ENCODE data around the gene MFAP1.
"Not testable (repeated sequence)": the region's sequence is repeated elsewhere in the genome, so short reads cannot be mapped to it uniquely, and the experiment has no call there.

MFAP1 gene

GRCh38 chr15:43824302-43825246 lies at the start of gene MFAP1:
Gene MFAP1, minus strand, starts transcription at chr15:43824690. Its CDS starts 121 bp downstream, at chr15:43824569.
- Mint-ChIP-seq H3K4me1 (peaks cover 23 to 56% of the 10 kb centered on the region in 2 donors), H3K27ac (peak within 1 kb of the TSS; percentile 98), H3K9me3 (no peaks in the 10 kb centered on the region), H3K4me3 (peak within 1 kb of the TSS; percentile 90 to 98), H3K36me3 (peaks cover 21 to 31% of the 10 kb centered on the region in 2 donors), H3K27me3 (no peaks in the 10 kb centered on the region)
- peak; percentile 87 for DNase-seq
- ATAC-seq (replicated peaks) = peak; percentile 90 to 91

DNA sequence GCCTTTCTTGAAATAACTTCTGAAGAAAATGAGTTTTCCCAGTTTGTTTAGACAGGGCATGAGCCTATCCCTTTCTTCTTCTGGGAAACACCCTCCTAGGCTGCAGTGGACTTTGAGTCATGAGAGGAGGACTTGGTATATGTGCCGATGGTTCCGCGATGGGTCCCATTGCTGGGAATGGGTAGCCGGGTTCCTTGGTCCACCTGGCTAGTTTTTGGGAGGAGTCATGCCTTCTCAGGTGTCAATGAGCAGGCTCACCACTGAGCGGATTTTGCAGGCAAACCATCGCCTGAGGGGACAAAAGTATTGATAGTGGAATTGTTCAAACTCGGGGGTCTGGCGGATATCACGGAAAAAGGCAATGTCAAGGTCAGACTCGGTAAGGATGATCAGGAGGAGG lies 49.2 kb upstream of the MFAP1 start:
- no peak overlapping the region for H3K4me3 Mint-ChIP-seq
- no peaks in the 10 kb centered on the region for H3K9me3 Mint-ChIP-seq
- no peak for DNase-seq
- ATAC-seq (replicated peaks) = no peak
- no peak overlapping the region for H3K27ac Mint-ChIP-seq
- H3K4me1 Mint-ChIP-seq = no peaks in the 10 kb centered on the region
- peaks cover 27 to 45% of the 10 kb centered on the region in 2 donors for H3K36me3 Mint-ChIP-seq
- H3K27me3 Mint-ChIP-seq = no peaks in the 10 kb centered on the region

GRCh38 chr15:43872416-43873020 lies 48.0 kb upstream of the MFAP1 start:
- Mint-ChIP-seq H3K9me3 (no peaks in the 10 kb centered on the region), H3K4me3 (no peak overlapping the region), H3K36me3 (peaks cover 27 to 42% of the 10 kb centered on the region in 2 donors), H3K27me3 (no peaks in the 10 kb centered on the region), H3K27ac (no peak overlapping the region), H3K4me1 (no peaks in the 10 kb centered on the region)
- DNase-seq (no peak), ATAC-seq (replicated peaks) (peak; percentile 69 to 71)

DNA sequence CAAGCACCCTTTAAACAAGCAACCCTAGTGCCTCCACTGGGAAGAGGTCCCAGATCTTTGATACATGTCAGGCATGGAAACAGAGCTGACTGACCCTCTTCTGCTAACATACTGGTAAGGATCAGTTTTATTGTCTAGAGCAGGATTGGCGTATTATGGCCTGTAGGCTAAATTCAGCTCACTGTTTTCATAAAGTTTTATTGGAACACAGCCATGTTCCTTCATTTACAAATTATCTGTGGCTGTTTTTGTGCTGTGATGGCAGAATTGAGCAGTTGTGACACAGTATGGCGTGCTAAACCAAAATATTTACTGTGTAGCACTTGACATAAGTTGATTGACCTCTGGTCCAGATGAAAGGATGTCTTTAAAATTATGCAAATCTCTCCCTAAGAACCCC lies 47.3 kb upstream of the MFAP1 start:
- Mint-ChIP-seq H3K4me1 (no peaks in the 10 kb centered on the region), H3K27ac (no peak overlapping the region), H3K4me3 (no peak overlapping the region), H3K9me3 (no peaks in the 10 kb centered on the region), H3K36me3 (peaks cover 27 to 44% of the 10 kb centered on the region in 2 donors), H3K27me3 (no peaks in the 10 kb centered on the region)
- ATAC-seq (replicated peaks) (no peak), DNase-seq (no peak)

GRCh38 chr15:43868406-43868805 lies 43.9 kb upstream of the MFAP1 start:
- H3K27me3 Mint-ChIP-seq = no peaks in the 10 kb centered on the region
- H3K27ac Mint-ChIP-seq = no peak overlapping the region
- H3K36me3 Mint-ChIP-seq = peaks cover 20 to 33% of the 10 kb centered on the region in 2 donors
- DNase-seq = no peak
- no peak overlapping the region for H3K4me3 Mint-ChIP-seq
- no peaks in the 10 kb centered on the region for H3K4me1 Mint-ChIP-seq
- no peaks in the 10 kb centered on the region for H3K9me3 Mint-ChIP-seq
- ATAC-seq (replicated peaks) = no peak

GRCh38 chr15:43867096-43867495 lies 42.6 kb upstream of the MFAP1 start:
- no peaks in the 10 kb centered on the region for H3K27me3 Mint-ChIP-seq
- ATAC-seq (replicated peaks) (no peak), DNase-seq (no peak)
- peaks cover 15 to 25% of the 10 kb centered on the region in 2 donors for H3K36me3 Mint-ChIP-seq
- no peak overlapping the region for H3K4me3 Mint-ChIP-seq
- H3K27ac Mint-ChIP-seq = no peak overlapping the region
- no peaks in the 10 kb centered on the region for H3K9me3 Mint-ChIP-seq
- no peaks in the 10 kb centered on the region for H3K4me1 Mint-ChIP-seq

DNA sequence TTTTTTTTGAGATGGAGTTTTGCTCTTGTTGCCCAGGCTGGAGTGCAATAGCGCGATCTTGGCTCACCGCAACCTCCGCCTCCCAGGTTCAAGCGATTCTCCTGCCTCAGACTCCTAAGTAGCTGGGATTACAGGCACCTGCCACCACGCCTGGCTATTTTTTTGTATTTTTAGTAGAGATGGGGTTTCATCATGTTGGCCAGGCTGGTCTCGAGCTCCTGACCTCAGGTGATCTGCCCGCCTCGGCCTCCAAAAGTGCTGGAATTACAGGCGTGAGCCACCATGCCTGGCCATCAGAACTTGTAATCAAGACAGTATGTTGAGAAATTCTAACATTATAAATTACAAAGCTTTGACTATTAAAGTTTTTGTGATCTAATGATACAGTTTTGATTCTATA lies 42.1 kb upstream of the MFAP1 start:
- ATAC-seq (replicated peaks); H3K27me3 Mint-ChIP-seq; H3K4me3 Mint-ChIP-seq; H3K27ac Mint-ChIP-seq; H3K9me3 Mint-ChIP-seq; DNase-seq; H3K4me1 Mint-ChIP-seq: not testable (repeated sequence)
- peaks cover 15 to 25% of the 10 kb centered on the region in 2 donors for H3K36me3 Mint-ChIP-seq

GRCh38 chr15:43859546-43859945 lies 35.1 kb upstream of the MFAP1 start:
- no peak overlapping the region for H3K27ac Mint-ChIP-seq
- H3K9me3 Mint-ChIP-seq = no peaks in the 10 kb centered on the region
- H3K4me1 Mint-ChIP-seq = no peaks in the 10 kb centered on the region
- H3K4me3 Mint-ChIP-seq = no peak overlapping the region
- H3K36me3 Mint-ChIP-seq = peaks cover 20 to 31% of the 10 kb centered on the region in 2 donors
- H3K27me3 Mint-ChIP-seq = no peaks in the 10 kb centered on the region
- ATAC-seq (replicated peaks) (no peak), DNase-seq (no peak)

DNA sequence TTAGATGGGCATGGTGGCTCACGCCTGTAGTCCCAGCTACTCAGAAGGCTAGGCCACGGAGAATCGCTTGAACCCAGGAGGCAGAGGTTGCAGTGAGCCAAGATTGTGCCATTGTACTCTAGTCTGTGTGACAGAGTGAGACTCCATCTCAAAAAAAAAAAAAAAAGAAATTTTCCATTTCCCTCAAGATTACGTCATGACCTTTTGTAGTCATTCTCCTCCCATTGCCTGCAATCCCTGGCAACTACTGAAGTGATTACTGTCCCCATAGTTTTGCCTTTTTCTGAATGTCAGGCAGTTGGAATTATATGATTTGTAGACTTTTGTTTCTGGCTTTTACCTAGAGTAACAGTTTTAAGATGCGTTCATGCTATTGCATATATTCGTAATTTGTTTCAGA lies 30.3 kb upstream of the MFAP1 start:
- peaks cover 51 to 56% of the 10 kb centered on the region in 2 donors for H3K36me3 Mint-ChIP-seq
- no peak for DNase-seq
- H3K27me3 Mint-ChIP-seq = no peaks in the 10 kb centered on the region
- H3K27ac Mint-ChIP-seq = no peak overlapping the region
- no peaks in the 10 kb centered on the region for H3K4me1 Mint-ChIP-seq
- no peaks in the 10 kb centered on the region for H3K9me3 Mint-ChIP-seq
- ATAC-seq (replicated peaks) = no peak
- no peak overlapping the region for H3K4me3 Mint-ChIP-seq

- no peaks in the 10 kb centered on the region for H3K4me1 Mint-ChIP-seq
- peaks cover 37% of the 10 kb centered on the region in 2 donors for H3K36me3 Mint-ChIP-seq
- DNase-seq (no peak), ATAC-seq (replicated peaks) (no peak)
- H3K27ac Mint-ChIP-seq = no peak overlapping the region
- H3K4me3 Mint-ChIP-seq = no peak overlapping the region
- no peaks in the 10 kb centered on the region for H3K27me3 Mint-ChIP-seq
- no peaks in the 10 kb centered on the region for H3K9me3 Mint-ChIP-seq
These were observed 28.1 kb upstream of the MFAP1 start for GRCh38 chr15:43852607-43853006.

GRCh38 chr15:43851251-43851650 lies 26.8 kb upstream of the MFAP1 start:
- Mint-ChIP-seq H3K4me3 (no peak overlapping the region), H3K27ac (no peak overlapping the region), H3K9me3 (no peaks in the 10 kb centered on the region), H3K36me3 (peaks cover 36 to 37% of the 10 kb centered on the region in 2 donors), H3K27me3 (no peaks in the 10 kb centered on the region), H3K4me1 (no peaks in the 10 kb centered on the region)
- no peak for DNase-seq
- ATAC-seq (replicated peaks) = no peak

- H3K27ac Mint-ChIP-seq = peak overlapping the region; percentile 39
- no peaks in the 10 kb centered on the region for H3K4me1 Mint-ChIP-seq
These were observed 20.9 kb upstream of the MFAP1 start for GRCh38 chr15:43845421-43845820.

DNA sequence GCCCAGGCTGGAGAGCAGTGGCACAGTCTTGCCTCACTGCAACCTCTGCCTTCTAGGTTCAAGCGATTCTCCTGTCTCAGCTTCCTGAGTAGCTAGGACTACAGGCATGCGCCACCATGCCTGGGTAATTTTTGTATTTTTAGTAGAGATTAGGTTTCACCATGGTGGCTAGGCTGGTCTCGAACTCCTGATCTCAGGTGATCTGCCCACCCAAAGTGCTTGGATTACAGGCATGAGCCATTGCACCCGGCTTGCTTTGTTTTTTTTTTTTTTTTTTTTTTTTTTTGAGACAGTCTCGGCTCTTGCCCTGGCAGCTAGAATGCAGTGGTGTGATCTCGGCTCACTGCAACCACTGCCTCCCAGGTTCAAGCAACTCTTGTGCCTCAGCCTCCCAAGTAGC lies 8.0 kb upstream of the MFAP1 start:
- H3K27ac Mint-ChIP-seq; H3K4me3 Mint-ChIP-seq; ATAC-seq (replicated peaks); DNase-seq; H3K9me3 Mint-ChIP-seq; H3K27me3 Mint-ChIP-seq: not testable (repeated sequence)
- peaks cover 37 to 45% of the 10 kb centered on the region in 2 donors for H3K36me3 Mint-ChIP-seq
- peaks cover 14 to 43% of the 10 kb centered on the region in 2 donors for H3K4me1 Mint-ChIP-seq

More at GRCh38 chr15:43845421-43845820, 20.9 kb upstream of the MFAP1 start:
- H3K4me3 Mint-ChIP-seq = no peak overlapping the region
- ATAC-seq (replicated peaks) = no peak
- no peaks in the 10 kb centered on the region for H3K27me3 Mint-ChIP-seq
- no peaks in the 10 kb centered on the region for H3K9me3 Mint-ChIP-seq
- no peak for DNase-seq
- peaks cover 26 to 29% of the 10 kb centered on the region in 2 donors for H3K36me3 Mint-ChIP-seq

DNA sequence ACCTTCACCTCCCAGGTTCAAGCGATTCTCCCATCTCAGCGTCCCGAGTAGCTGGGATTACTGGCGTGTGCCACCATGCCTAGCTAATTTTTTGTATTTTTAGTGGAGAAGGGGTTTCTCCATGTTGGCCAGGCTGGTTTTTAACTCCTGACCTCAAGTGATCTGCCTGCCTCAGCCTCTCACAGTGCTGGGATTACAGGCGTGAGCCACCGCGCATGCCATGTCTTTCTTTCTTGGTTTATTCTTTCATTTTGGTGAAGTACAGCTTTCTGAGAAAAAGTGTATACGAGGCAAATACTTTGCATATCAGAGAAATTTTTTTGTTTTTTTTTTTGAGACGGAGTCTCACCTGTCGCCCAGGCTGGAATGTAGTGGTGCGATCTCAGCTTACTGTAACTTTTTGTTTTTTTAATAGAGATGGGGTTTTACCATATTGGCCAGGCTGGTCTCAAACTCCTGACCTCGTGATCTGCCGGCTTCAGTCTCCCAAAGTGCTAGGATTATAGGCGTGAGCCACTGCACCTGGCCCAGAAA lies 7.1 kb upstream of the MFAP1 start:
- not testable (repeated sequence) for DNase-seq; H3K27me3 Mint-ChIP-seq; H3K4me3 Mint-ChIP-seq; H3K27ac Mint-ChIP-seq; H3K9me3 Mint-ChIP-seq; ATAC-seq (replicated peaks)
- H3K4me1 Mint-ChIP-seq = peaks cover 18 to 51% of the 10 kb centered on the region in 2 donors
- H3K36me3 Mint-ChIP-seq = peaks cover 37 to 45% of the 10 kb centered on the region in 2 donors

All from stimulated activated naive B cell treated with anti-CD40 and anti-IgM and Interleukin-4, amounts not matched to agents 10 μg/mL and 1 μg/mL and 100 μg/mL, for 72 hours (primary cell).